Tibial artery (tissue), 4 donors: ENCODE data around the gene LCTL.

Experiments
- DNase-seq, 2 donors: peaks; one replicate each; pipeline ENCODE4 v3.0.0-alpha.2; 2019
- H3K27ac ChIP-seq, 2 donors: fragments of 200-600 bp; sonication (generic) in 1 of 2; 1 replicate in 1 of 2; 2 replicates in 1 of 2; pipeline ENCODE4 v1.5.1; 2018 to 2019; ENCODE audit warnings: mild to moderate bottlenecking in 1 of 2
- H3K27me3 ChIP-seq, 2 donors: fragments of 200-600 bp; sonication (generic) in 1 of 2; one replicate each; pipeline versions ENCODE4 v1.5.1 to v1.6.0; 2016 to 2019
- H3K36me3 ChIP-seq, 3 donors: fragments of 200-600 bp; sonication (generic) in 2 of 3; one replicate each; pipeline ENCODE4 v1.5.1; 2016 to 2019; ENCODE audit warnings: mild to moderate bottlenecking in 2 of 3
- H3K4me1 ChIP-seq, 4 donors: fragments of 200-600 bp; sonication (generic) in 2 of 4; 1 replicate in 3 of 4; 2 replicates in 1 of 4; pipeline ENCODE4 v1.5.1; 2016 to 2019
- H3K4me3 ChIP-seq, 2 donors: fragments of 200-600 bp; sonication (generic) in 1 of 2; 1 replicate in 1 of 2; 2 replicates in 1 of 2; pipeline ENCODE4 v1.5.1; 2018 to 2019; ENCODE audit warnings: mild to moderate bottlenecking in 2 of 2
- H3K9me3 ChIP-seq, 3 donors: fragments of 200-600 bp; sonication (generic) in 1 of 3; one replicate each; pipeline ENCODE4 v1.5.1; 2016 to 2019
- CTCF ChIP-seq, 2 experiments: fragments of 200-600 bp in 1 of 2; fragments of 450-650 bp in 1 of 2; IDR thresholded peaks; one replicate each; pipeline ENCODE4 v1.5.1; 2017 to 2019; ENCODE audit warnings: antibody characterized with exemption in 2 of 2, mild to moderate bottlenecking in 1 of 2, moderate library complexity in 1 of 2
- intact Hi-C: fragments of 100-400 bp; cut with DNase I; formaldehyde crosslinking; loops from one replicate; pipeline ENCODE4 v1.15.0; 2023; ENCODE audit warnings: low total_unique reads

Gene LCTL

GRCh38 chr15:66569461-66570137 lies 3.8 kb upstream of the LCTL start:
- H3K4me1 ChIP-seq, result peaks cover 0 to 7% (median 0%) of the 10 kb centered on the region in 4 donors
- DNase-seq, result no peak

GRCh38 chr15:66567897-66568296 lies 2.1 kb upstream of the LCTL start:
- no peak for DNase-seq
- no peak overlapping the region for H3K4me3 ChIP-seq
- H3K36me3 ChIP-seq, result no peaks in the 10 kb centered on the region
- H3K27ac ChIP-seq, result no peak overlapping the region
- peaks cover 0 to 7% (median 0%) of the 10 kb centered on the region in 4 donors for H3K4me1 ChIP-seq
- TF ChIP-seq CTCF (IDR thresholded peaks at IDR 0.05), result no peak
- H3K27me3 ChIP-seq, result peaks cover 0 to 7% of the 10 kb centered on the region in 2 donors
- H3K9me3 ChIP-seq, result no peaks in the 10 kb centered on the region
- intact Hi-C loops, result no loop called here

More at GRCh38 chr15:66569461-66570137, 3.8 kb upstream of the LCTL start:
- intact Hi-C loops, result no loop called here
- no peak overlapping the region for H3K27ac ChIP-seq
- no peak for TF ChIP-seq CTCF (IDR thresholded peaks at IDR 0.05)
- peaks cover 0 to 7% of the 10 kb centered on the region in 2 donors for H3K27me3 ChIP-seq
- H3K4me3 ChIP-seq, result no peak overlapping the region
- H3K36me3 ChIP-seq, result no peaks in the 10 kb centered on the region
- H3K9me3 ChIP-seq, result no peaks in the 10 kb centered on the region

- H3K27ac ChIP-seq, result no peak overlapping the region
- peaks cover 0 to 7% of the 10 kb centered on the region in 2 donors for H3K27me3 ChIP-seq
- no peaks in the 10 kb centered on the region for H3K9me3 ChIP-seq
- TF ChIP-seq CTCF (IDR thresholded peaks at IDR 0.05), result peak; percentile 59 to 69
- H3K4me3 ChIP-seq, result no peak overlapping the region
- H3K36me3 ChIP-seq, result no peaks in the 10 kb centered on the region
- DNase-seq, result peak in 1 of 2 donors; percentile 48
- peaks cover 0 to 7% (median 0%) of the 10 kb centered on the region in 4 donors for H3K4me1 ChIP-seq
- intact Hi-C loops, result no loop called here
Measured at GRCh38 chr15:66566963-66567531, 1.2 kb upstream of the LCTL start.

- Histone ChIP-seq H3K9me3 (no peaks in the 10 kb centered on the region), H3K27me3 (peaks cover 0 to 7% of the 10 kb centered on the region in 2 donors), H3K36me3 (no peaks in the 10 kb centered on the region), H3K27ac (no peak overlapping the region), H3K4me1 (peaks cover 0 to 7% (median 0%) of the 10 kb centered on the region in 4 donors), H3K4me3 (no peak overlapping the region)
- no peak for DNase-seq
- TF ChIP-seq CTCF (IDR thresholded peaks at IDR 0.05), result no peak
- intact Hi-C loops, result no loop called here
Measured at GRCh38 chr15:66565141-66565641, 607 bp downstream of the LCTL start.

GRCh38 chr15:66564136-66565041 lies 1.4 kb downstream of the LCTL start:
- Histone ChIP-seq H3K27ac (no peak overlapping the region), H3K27me3 (peaks cover 0 to 7% of the 10 kb centered on the region in 2 donors), H3K4me1 (peaks cover 0 to 7% (median 0%) of the 10 kb centered on the region in 4 donors), H3K4me3 (no peak overlapping the region), H3K36me3 (no peaks in the 10 kb centered on the region), H3K9me3 (no peaks in the 10 kb centered on the region)
- DNase-seq, result no peak
- intact Hi-C loops, result no loop called here
- no peak for TF ChIP-seq CTCF (IDR thresholded peaks at IDR 0.05)
